ENCODE measurements around the gene SANBR. TPM values are rescaled to one million over a fixed set of nuclear protein-coding genes. Genes with fewer than 3 reads are reported as not detected.

Gene SANBR
- total and polyA plus RNA-seq, 2 of the 4 experiments (the other 2 are of a cell fraction), result 3.3 to 3.8 TPM

DNA sequence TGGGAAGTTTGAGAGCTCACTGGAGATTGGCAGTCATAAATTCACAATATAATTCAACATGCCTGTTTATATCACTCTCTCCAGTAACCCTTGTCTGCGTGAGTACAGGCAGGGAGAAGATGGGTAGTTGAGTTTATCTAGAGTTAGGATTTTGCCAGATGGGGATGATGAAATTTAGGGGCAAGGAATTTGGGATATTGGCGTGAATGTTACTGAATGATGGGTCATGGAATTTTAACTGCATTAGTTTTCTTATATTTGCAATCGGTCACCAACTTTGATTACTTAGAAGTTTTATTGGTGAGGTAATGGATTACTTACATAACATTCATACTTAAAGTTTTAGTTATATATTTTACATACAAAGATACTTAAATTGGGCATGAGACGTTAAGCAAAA lies 35.1 kb downstream of the SANBR start:
- no peak overlapping the region for H2AFZ ChIP-seq (replicated peaks; ENCODE audit: low read length, poor library complexity)
- BruUV-seq (replicated peaks), result no TSS peak
- ATAC-seq (ENCODE audit: low read depth), result no peak
- dilution Hi-C loops (cut with HindIII; ENCODE audit: low sequenced_read_pairs, unreplicated experiment) (no loop called here), in situ Hi-C loops (cut with MboI; ENCODE audit: low sequenced_read_pairs) (no loop called here), intact Hi-C loops (cut with micrococcal nuclease) (no loop called here)
- no peaks in the 10 kb centered on the region for H3K79me1 ChIP-seq (ENCODE audit: low read depth in 1 of 2, low read length in 2 of 2)
- H4K5ac ChIP-seq (ENCODE audit: low read depth, low read length), result no peak overlapping the region
- peak; percentile 0 for DNase-seq
- no peaks in the 10 kb centered on the region for H3K27me3 ChIP-seq (ENCODE audit: control insufficient read depth, insufficient read depth, low read length)
- no peak overlapping the region for H2BK120ac ChIP-seq (ENCODE audit: low read depth, low read length)
- H3K9me1 ChIP-seq (ENCODE audit: insufficient read depth, low read length), result no peaks in the 10 kb centered on the region; the same call in 1 of the 2 replicates
- no peak overlapping the region for H2BK20ac ChIP-seq (ENCODE audit: low read depth, low read length)
- H2AK9ac ChIP-seq (replicated peaks; ENCODE audit: low read depth, low read length, poor library complexity), result no peak overlapping the region
- H3K36me3 ChIP-seq (ENCODE audit: control insufficient read depth, insufficient read depth, low read length), result peaks cover 8% of the 10 kb centered on the region
- CTCF ChIA-PET, result no interaction called here
- no peak overlapping the region for H3K4me2 ChIP-seq (ENCODE audit: low read depth, low read length)
- POLR2A ChIA-PET (ENCODE audit: unreplicated experiment), result no interaction called here
- no peaks in the 10 kb centered on the region for H3K4me1 ChIP-seq (ENCODE audit: control insufficient read depth, insufficient read depth, low read length)
- no peak overlapping the region for H3K27ac ChIP-seq (ENCODE audit: insufficient read depth, low read length)
- no peaks in the 10 kb centered on the region for H4K20me1 ChIP-seq (ENCODE audit: insufficient read depth, low read length)
- H2BK5ac ChIP-seq (ENCODE audit: low read depth, low read length, poor library complexity, severe bottlenecking), result no peak overlapping the region
- no peak overlapping the region for H3K23ac ChIP-seq (ENCODE audit: low read depth, low read length)
- H3K4me3 ChIP-seq (ENCODE audit: insufficient read depth, low read depth, low read length), result no peak overlapping the region
- H3K9me3 ChIP-seq (ENCODE audit: control insufficient read depth, insufficient read depth, low read length), result no peaks in the 10 kb centered on the region
- TF ChIP-seq NFE2L2 (IDR thresholded peaks at IDR 0.05; ENCODE audit: low read depth, low read length) (no peak), MAFK (IDR thresholded peaks at IDR 0.05; ENCODE audit: low read depth, low read length) (no peak), USF2 (IDR thresholded peaks at IDR 0.05; ENCODE audit: low read depth, low read length) (no peak), CEBPB (IDR thresholded peaks at IDR 0.05; ENCODE audit: low read depth, low read length) (no peak), CHD1 (IDR thresholded peaks at IDR 0.05; ENCODE audit: low read depth, low read length) (no peak), MXI1 (IDR thresholded peaks at IDR 0.05; ENCODE audit: borderline replicate concordance, low read depth, low read length) (no peak), BHLHE40 (IDR thresholded peaks at IDR 0.05; ENCODE audit: low read depth, low read length) (no peak), RCOR1 (IDR thresholded peaks at IDR 0.05; ENCODE audit: insufficient replicate concordance, low read length) (no peak), SMC3 (IDR thresholded peaks at IDR 0.05; ENCODE audit: low read depth, low read length) (no peak), MAZ (IDR thresholded peaks at IDR 0.05; ENCODE audit: borderline replicate concordance, low read depth, low read length) (no peak)
- TF ChIP-seq, protein P1, sequence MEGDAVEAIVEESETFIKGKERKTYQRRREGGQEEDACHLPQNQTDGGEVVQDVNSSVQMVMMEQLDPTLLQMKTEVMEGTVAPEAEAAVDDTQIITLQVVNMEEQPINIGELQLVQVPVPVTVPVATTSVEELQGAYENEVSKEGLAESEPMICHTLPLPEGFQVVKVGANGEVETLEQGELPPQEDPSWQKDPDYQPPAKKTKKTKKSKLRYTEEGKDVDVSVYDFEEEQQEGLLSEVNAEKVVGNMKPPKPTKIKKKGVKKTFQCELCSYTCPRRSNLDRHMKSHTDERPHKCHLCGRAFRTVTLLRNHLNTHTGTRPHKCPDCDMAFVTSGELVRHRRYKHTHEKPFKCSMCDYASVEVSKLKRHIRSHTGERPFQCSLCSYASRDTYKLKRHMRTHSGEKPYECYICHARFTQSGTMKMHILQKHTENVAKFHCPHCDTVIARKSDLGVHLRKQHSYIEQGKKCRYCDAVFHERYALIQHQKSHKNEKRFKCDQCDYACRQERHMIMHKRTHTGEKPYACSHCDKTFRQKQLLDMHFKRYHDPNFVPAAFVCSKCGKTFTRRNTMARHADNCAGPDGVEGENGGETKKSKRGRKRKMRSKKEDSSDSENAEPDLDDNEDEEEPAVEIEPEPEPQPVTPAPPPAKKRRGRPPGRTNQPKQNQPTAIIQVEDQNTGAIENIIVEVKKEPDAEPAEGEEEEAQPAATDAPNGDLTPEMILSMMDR (conservative IDR thresholded peaks at IDR 0.05; ENCODE audit: low read depth, low read length), result no peak
- no peak overlapping the region for H3K14ac ChIP-seq (replicated peaks; ENCODE audit: low read depth, low read length)
- no CpG with 5 or more reads among the region's 4 CpGs for WGBS, 2 experiments (ENCODE audit: extremely low coverage in 2 of 2, insufficient read length in 1 of 2)
- H2BK15ac ChIP-seq (ENCODE audit: low read depth, low read length), result no peak overlapping the region
- no peak overlapping the region for H3K56ac ChIP-seq (ENCODE audit: extremely low read depth, insufficient read depth, low read length)
- no peak overlapping the region for H4K91ac ChIP-seq (ENCODE audit: insufficient read depth, low read depth, low read length)
- H3K9ac ChIP-seq (ENCODE audit: low read depth, low read length), result no peak overlapping the region
- H2AK5ac ChIP-seq (ENCODE audit: low read depth, low read length), result no peak overlapping the region
- H4K8ac ChIP-seq (ENCODE audit: low read depth in 2 of 2, low read length in 2 of 2), result no peak overlapping the region
- H3K4ac ChIP-seq (ENCODE audit: low read depth, low read length), result no peak overlapping the region
- no peak overlapping the region for H3K18ac ChIP-seq (ENCODE audit: low read depth, low read length)
